ENCODE results near the gene ZNF185.

Gene ZNF185

DNA sequence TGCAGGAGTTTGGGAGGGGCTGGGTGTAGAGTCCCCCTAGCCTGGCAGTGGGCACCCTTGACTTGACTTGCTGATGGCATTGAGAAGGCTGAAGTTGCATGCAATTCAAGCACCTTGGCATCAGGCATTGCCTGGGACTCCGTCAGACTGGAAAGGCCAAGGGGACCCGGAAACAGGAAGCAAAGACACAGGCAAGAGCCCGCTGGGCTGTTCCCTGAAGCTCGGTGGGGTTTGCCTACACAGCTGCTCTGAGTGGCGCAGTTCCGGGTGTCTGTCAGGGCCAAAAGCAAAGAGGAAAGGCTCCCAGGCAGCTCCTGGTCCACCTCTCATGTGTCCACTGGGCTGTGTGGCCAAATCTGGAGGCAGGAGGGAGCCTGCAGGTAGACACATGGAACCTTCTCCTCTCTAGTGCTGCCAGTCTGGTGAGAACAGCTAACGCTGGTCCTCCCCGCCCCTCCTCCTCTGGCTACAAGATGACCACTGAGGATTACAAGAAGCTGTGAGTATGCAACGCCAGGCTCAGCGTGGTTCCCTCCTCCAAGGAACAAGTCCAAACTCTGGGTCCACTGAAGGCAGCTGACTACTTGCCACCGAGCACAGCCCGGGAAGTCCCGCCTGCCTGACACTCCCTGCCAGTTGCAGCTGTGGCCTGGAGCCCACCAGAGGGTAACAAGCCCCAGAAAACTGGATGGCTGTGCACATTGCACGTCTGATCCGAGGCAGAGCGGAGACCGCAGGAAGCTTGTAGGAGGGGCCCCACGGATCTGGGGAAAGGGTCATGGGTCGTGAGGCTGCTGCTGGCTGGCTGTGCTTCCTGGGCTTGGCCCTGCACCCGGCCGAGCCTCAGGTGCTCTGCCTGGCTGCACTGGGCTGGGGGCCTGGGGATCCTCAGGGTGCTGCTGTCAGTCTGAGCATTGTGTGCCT, 20.1 kb downstream of the ZNF185 start:
- no peak for TF ChIP-seq POLR2A (IDR thresholded peaks at IDR 0.05; ENCODE audit: low read depth, low read length)
- FAIRE-seq: no peak
- DNase-seq (ENCODE audit: insufficient read length, low spot score): no peak

DNA sequence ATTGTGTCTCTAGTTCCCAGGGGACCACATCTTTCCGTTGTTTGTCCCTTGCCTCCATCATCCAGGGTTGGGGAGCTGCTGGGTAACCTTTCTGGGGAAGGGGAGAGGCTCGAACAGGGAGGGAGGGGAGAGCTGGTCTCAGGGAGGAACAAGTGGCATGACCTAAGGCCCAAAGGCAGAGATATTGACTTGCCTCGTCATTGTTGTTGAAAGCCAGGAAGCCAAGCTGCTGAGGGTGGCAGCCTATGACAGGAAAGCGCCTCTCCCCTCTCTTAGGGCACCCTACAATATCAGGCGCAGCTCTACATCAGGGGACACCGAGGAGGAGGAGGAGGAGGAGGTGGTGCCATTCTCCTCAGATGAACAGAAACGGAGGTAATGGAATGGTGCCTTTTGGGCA, 20.8 kb downstream of the ZNF185 start:
- no peak for TF ChIP-seq POLR2A (IDR thresholded peaks at IDR 0.05; ENCODE audit: low read depth, low read length)
- DNase-seq (ENCODE audit: insufficient read length, low spot score): no peak
- FAIRE-seq: no peak

DNA sequence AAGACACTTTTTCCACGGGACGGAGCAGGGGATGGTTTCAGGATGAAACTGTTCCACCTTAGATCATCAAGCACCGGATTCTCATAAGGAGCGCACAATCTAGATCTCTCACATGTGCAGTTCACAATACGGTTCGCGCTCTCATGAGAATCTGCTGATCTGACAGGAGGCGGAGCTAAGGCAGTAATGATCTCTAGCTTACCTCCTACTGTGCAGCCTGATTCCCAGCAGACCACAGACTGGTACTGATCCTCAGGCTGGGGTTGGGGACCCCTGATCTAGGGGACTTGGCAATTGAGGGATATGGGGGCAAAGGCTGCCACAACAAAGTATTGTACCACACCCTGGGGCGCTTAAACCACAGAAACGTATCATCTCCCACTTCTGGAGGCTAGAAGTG, 25.7 kb downstream of the ZNF185 start:
- DNase-seq (ENCODE audit: insufficient read length, low spot score) (no peak), FAIRE-seq (no peak)
- TF ChIP-seq POLR2A (IDR thresholded peaks at IDR 0.05; ENCODE audit: low read depth, low read length): no peak

DNA sequence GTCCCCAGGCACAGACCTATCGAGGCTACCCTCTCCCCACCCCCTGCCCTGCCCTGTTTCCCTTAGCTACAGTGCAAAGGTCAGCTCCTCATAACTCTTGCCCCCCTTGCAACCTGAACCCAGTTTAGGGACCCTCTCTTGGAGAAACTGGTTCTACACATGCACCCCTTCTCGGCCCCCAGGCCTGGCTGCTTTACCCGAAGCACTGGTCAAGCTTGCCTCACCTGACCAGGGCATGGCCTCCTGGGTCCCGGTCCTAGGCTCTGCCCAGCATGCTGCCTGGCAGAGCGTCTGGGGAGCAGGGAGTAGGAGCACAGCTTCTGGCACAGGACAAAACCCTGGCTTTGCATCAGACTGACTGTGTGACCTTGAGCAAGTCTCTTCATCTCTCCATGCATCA, 28.0 kb downstream of the ZNF185 start:
- no peak for FAIRE-seq
- DNase-seq (ENCODE audit: insufficient read length, low spot score): no peak
- TF ChIP-seq POLR2A (IDR thresholded peaks at IDR 0.05; ENCODE audit: low read depth, low read length): no peak

DNA sequence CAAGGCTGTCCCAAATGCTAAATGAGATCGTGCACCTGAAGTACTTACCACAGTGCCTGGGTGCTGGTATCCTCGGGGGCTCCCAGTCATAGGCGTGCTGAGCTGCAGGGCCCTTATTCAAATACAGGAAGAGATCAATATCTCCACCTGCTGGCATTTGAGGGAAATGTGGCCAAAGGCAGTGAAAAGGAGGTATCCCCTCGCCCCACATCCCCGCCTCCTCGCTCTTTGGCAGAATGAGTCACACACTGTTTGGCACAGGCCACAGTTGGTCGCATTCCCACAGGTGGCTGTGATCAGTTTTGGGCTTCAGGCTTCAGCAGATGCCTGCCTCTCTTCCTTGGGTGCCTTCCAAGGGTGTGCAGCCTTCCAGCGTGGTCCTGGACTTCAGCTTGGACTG, 28.4 kb downstream of the ZNF185 start:
- FAIRE-seq (peak; percentile 89), DNase-seq (ENCODE audit: insufficient read length, low spot score) (peak; percentile 75)

DNA sequence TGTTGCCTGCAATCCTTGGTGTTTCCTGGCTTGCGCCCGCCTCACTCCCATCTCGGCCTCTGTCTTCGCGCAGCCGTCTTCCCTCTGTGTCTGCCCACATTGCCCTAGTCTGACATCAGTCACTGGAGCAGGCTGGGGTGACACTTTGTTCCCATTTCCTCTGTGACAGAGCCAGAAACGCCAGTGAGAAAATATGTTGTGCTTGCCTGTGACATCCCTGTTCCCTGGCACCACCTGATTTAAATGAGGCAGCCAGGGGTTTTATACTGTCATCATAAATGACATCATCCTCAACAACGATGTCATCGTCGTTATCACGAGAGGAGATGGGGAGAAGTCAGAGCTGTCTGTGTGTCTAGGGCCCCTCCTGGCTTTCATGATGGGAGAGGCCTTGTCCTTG, 29.1 kb downstream of the ZNF185 start:
- DNase-seq (ENCODE audit: insufficient read length, low spot score): no peak
- no peak for FAIRE-seq
- no peak for TF ChIP-seq POLR2A (IDR thresholded peaks at IDR 0.05; ENCODE audit: low read depth, low read length)

More for the DNA sequence above, 28.4 kb downstream of the ZNF185 start:
- TF ChIP-seq POLR2A (IDR thresholded peaks at IDR 0.05; ENCODE audit: low read depth, low read length): no peak

DNA sequence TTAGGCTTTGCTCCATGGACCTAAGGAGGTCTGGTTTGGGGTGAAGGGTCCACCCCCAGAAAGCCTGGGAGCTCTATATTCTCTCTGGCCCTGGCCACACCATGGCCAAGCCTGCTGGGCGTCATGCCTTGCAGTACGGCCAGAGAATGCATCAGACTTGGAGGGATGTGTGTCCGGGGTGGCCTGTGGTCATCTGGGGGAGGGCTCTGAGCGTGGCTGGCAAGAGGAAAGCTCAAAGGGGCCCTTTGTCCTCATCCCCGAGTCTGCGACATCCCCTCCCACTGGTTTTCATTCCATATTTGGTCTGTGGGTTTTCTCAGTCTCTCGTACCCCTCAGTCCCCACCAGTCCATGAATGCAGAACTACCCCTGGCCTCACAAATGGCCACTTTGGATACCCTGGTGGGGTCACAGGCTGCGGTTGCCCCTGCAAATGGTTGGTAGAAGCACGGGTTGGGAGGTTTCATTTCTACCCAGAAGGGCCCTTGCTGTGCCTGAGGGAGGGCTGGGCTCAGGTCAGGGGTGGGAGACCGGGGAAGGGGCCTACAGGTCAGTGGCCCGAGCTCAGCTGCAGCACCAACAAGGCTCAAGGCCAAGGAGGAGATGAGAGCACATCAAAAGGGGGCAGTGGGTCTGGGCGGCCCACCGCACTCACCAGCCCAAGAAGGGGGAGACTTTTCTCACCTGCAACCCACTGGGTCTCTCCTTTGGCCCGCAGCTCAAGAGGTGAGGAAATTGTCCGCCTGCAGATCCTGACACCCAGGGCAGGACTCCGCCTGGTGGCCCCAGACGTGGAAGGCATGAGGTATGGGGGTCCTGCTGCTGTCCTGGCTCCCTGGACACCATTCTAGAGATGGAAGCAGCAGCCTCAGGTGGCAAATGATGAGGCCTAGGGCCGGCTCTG, 30.2 kb downstream of the ZNF185 start:
- no peak for TF ChIP-seq POLR2A (IDR thresholded peaks at IDR 0.05; ENCODE audit: low read depth, low read length)
- no peak for DNase-seq (ENCODE audit: insufficient read length, low spot score)
- no peak for FAIRE-seq

DNA sequence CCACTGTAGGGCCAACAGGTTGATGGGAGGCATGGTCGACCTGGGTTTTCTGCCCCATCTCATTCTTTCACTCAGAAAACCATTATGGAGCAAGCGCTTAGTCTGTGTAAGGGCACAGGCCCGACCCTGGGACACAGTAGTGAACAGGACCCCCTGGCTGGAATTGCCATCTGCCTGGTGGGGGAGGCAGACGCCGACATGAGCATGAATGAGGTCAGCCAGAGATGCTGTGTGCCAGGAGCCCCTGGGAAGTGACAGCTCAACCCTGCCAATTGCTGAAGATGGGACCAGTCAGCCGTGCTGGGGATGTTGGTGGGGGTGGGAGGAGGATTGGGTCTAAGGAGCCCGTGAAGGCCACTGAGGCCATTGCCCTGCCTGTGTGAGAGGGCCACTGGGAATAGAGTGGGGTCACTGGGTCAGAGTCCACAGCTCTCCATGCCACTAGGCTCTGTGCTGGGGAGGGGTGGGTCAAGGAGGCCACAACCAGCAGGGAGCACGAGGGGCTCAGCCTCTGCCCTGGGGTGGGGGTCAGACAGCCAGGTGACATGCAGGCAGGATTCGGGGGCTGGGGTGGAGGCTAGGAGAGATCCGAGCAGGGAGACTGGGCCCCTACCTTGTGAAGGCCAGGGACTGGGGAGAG, 31.0 kb downstream of the ZNF185 start:
- TF ChIP-seq POLR2A (IDR thresholded peaks at IDR 0.05; ENCODE audit: low read depth, low read length): no peak
- FAIRE-seq: no peak
- no peak for DNase-seq (ENCODE audit: insufficient read length, low spot score)

DNA sequence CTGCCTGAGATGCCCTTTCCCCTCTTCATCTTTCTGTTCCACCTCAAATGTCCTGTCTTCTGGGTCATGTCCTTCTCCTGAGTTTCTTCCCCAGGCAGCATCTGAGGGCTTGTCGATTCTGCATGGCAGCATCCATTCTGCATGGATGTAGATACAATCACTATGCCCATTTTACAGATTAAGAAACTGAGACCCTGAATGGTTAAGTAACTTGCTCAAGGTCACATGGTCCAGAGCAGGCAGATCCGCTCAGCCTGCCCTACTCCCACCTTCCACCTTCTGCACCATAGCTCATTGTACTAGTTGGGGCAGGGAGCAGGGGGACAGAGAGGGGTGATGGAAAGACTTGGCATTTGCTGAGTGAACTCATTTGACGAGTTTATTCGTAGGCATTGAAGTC, 32.0 kb downstream of the ZNF185 start:
- DNase-seq (ENCODE audit: insufficient read length, low spot score): no peak
- FAIRE-seq: no peak
- no peak for TF ChIP-seq POLR2A (IDR thresholded peaks at IDR 0.05; ENCODE audit: low read depth, low read length)

DNA sequence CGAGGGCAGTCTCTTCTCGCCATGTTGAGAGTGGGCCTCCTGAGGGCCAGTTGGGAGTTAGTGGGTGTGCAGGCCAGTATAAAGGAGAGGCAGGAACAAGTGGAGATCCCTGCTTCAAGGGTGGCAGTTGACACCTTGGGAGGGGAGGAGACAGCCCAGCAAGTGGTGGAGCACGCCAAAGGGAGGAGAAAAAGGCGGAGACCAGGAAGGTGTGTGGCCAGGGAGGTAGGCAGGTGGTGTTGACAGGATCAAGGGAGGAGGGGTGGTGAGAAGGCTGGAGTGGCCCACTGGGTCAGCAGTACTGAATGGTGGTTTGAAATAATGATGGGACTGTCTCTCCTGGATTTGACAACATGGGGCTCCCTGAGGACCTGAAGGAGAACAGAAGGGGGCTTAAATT, 32.6 kb downstream of the ZNF185 start:
- no peak for FAIRE-seq
- no peak for TF ChIP-seq POLR2A (IDR thresholded peaks at IDR 0.05; ENCODE audit: low read depth, low read length)
- no peak for DNase-seq (ENCODE audit: insufficient read length, low spot score)

DNA sequence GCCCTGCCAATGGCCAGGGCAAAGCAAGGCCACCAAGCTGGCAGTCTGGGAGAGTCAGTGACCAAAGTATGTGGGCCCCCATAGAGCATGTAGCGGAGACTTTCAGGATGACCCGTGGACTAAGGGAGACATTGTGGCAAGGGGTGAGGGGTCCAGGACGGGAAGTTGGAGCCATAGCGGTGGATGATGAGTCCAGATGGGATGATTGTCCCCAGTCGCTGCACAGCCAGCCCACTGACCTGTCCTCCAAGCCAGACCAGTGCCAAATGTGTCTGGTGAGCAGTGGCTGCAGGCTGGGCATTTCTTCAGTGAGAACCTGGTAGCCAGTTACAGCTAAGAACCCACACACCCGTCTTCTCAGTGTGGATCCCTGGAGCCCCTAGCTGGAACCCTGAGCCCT, 34.3 kb downstream of the ZNF185 start:
- DNase-seq (ENCODE audit: insufficient read length, low spot score): no peak
- FAIRE-seq: no peak
- TF ChIP-seq POLR2A (IDR thresholded peaks at IDR 0.05; ENCODE audit: low read depth, low read length): no peak

DNA sequence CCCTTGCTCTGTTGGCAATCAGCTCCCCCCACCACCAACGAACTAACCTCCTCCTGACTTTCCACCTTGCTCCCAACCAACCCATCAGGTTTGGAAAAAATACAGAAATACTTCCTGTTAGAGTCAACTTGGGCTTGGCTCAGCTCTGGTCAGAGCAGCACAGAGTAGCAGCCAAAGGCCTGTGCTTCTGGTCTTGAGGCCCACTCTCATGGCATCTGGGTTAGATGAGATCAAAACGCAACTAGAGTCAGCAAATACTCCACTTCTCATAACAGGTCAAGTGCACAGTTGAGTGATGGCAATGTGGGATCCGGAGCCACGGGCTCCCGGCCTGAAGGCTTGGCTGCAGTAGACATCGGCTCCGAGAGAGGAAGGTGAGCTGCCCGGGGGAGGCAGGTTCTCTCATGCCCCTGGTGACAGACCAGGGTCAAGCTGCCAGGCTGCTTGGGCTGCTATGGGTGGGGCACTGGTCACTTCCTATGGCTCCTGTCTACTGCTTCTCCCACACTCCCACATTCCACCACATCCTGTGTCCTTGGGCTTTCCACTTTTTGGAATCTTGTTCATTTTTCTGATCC, 34.8 kb downstream of the ZNF185 start:
- no peak for TF ChIP-seq POLR2A (IDR thresholded peaks at IDR 0.05; ENCODE audit: low read depth, low read length)
- no peak for FAIRE-seq

DNA sequence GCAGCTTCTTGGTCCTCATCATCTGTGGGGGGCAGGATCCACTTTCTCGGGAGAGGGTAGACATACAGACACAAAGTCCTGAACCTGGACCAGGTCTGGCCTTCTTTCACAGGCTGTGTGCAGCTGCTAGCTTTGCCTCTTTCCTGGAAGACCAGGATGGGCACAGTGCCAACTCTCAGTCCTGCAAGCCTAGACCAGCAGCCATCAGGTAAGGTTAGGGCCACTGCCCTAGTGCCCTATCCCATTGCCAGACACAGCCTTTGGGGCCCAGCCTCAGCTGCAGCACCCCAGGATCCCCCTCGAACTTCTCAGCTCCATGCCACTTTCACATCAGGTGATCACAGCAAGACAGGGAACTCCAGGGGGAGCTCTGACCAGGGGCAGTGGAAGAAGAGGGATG, 38.4 kb downstream of the ZNF185 start:
- TF ChIP-seq POLR2A (IDR thresholded peaks at IDR 0.05; ENCODE audit: low read depth, low read length): no peak
- DNase-seq (ENCODE audit: insufficient read length, low spot score) (no peak), FAIRE-seq (no peak)

More for the DNA sequence above, 34.8 kb downstream of the ZNF185 start:
- DNase-seq (ENCODE audit: insufficient read length, low spot score): no peak

DNA sequence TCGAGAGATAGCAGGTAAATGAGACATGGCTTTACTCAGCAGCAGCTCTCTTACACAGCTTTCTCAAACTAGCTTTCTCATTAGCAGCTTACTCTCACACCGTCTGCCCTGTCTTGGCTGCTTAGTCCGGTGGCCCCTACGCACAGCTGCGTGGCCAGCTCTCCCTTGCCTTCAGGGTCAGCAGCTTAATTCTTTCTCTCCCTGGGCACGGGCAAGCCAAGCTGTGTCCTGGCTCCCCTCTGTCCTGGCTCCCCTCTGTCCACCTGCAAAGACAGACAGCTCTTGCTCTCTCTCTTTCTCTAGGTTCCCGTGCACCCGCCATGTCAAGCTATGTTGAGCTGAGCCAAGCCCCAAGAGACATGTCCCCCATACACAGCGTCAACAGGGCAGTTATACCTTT, 39.4 kb downstream of the ZNF185 start:
- DNase-seq (ENCODE audit: insufficient read length, low spot score) (no peak), FAIRE-seq (no peak)
- no peak for TF ChIP-seq POLR2A (IDR thresholded peaks at IDR 0.05; ENCODE audit: low read depth, low read length)
